K562 (cell line): ENCODE measurements around the gene PGS1. TPM values are rescaled to one million over a fixed set of nuclear protein-coding genes. Genes with fewer than 3 reads are reported as not detected.
A peak's percentile ranks its signal among the peaks of the same experiment; 100 is the strongest.

Experiments
- CBFA2T2 ChIP-seq: fragments of 450-650 bp; conservative IDR thresholded peaks from 2 replicates; pipeline ENCODE4 v1.6.1; 2017; ENCODE audit warnings: mild to moderate bottlenecking
- CHD2 ChIP-seq: IDR thresholded peaks from 2 replicates; pipeline ENCODE4 v1.6.1; 2011; ENCODE audit warnings: low read depth, low read length
- HEY1 ChIP-seq: fragments of 250-450 bp; sonication (Bioruptor Pico); IDR thresholded peaks from 2 replicates; pipeline ENCODE4 v1.5.0; 2020; ENCODE audit warnings: mild to moderate bottlenecking, moderate library complexity, borderline replicate concordance
- HNRNPLL ChIP-seq: fragments of 200-400 bp; formaldehyde crosslinking; IDR thresholded peaks from 2 replicates; pipeline ENCODE4 v1.6.1; 2017; ENCODE audit warnings: low read length, low read depth, mild to moderate bottlenecking; ENCODE audit not compliant: poor library complexity, severe bottlenecking
- KLF13 ChIP-seq: fragments of 450-650 bp; IDR thresholded peaks from 2 replicates; pipeline ENCODE4 v1.6.1; 2016; ENCODE audit warnings: missing genetic modification characterization, low read depth, mild to moderate bottlenecking, missing compliant biosample characterization, moderate library complexity, borderline replicate concordance
- PML ChIP-seq: IDR thresholded peaks from 2 replicates; pipeline ENCODE4 v1.6.1; 2012; ENCODE audit warnings: low read length, inconsistent platforms
- SMAD3 ChIP-seq: fragments of 450-650 bp; formaldehyde crosslinking; conservative IDR thresholded peaks from 2 replicates; pipeline ENCODE4 v1.4.0; 2020; ENCODE audit warnings: mild to moderate bottlenecking
- SRSF1 ChIP-seq: fragments of 200-400 bp; formaldehyde crosslinking; IDR thresholded peaks from 2 replicates; pipeline ENCODE4 v1.6.1; 2017; ENCODE audit warnings: mild to moderate bottlenecking, low read depth, low read length, moderate library complexity
- ZFP36 ChIP-seq: fragments of 150-350 bp; IDR thresholded peaks from 2 replicates; pipeline ENCODE4 v1.6.1; 2018; ENCODE audit warnings: low read length, low read depth; ENCODE audit not compliant: partially characterized antibody
- ZNF165 ChIP-seq: fragments of 250-450 bp; sonication (Bioruptor Pico); IDR thresholded peaks from 2 replicates; pipeline ENCODE4 v1.4.0; 2020; ENCODE audit warnings: borderline replicate concordance
- polyA plus RNA-seq, 8 experiments: library from polyadenylated mRNA; depleted of rRNA in 4 of 8; stranded (reverse) in 5 of 8; unstranded in 3 of 8; fragments of >200 nt; fragmentation: Nextera tagmentation in 2 of 8; fragmentation: Illumina TruSeq in 1 of 8; extraction: Ambion mirVana in 2 of 8; extraction: Trizol in 1 of 8; gene quantifications; 2 replicates each; pipeline versions ENCODE4 v1.2.1 to v1.2.3, GENCODE V29; 2011 to 2014; ENCODE audit warnings: inconsistent platforms in 1 of 8, missing spikeins in 1 of 8
- total RNA-seq, 7 experiments: library from RNA; depleted of rRNA in 6 of 7; stranded (reverse); fragments of >200 nt in 6 of 7; fragmentation: Illumina TruSeq in 2 of 7; extraction: Trizol in 2 of 7; gene quantifications; 2 replicates each; pipeline versions ENCODE4 v1.2.1 to v1.2.3, GENCODE V29; 2011 to 2021; ENCODE audit warnings: low replicate concordance in 1 of 7
- TF ChIP-seq, protein P1 (sequence below): sonication (generic); formaldehyde crosslinking; IDR thresholded peaks from 2 replicates; pipeline ENCODE4 v1.8.1; 2022; ENCODE audit warnings: missing genetic modification reagents
- TF ChIP-seq, protein P2 (sequence below): fragments of 450-650 bp; IDR thresholded peaks from 2 replicates; pipeline ENCODE4 v1.6.1; 2018; ENCODE audit not compliant: partially characterized antibody
- TF ChIP-seq, protein P3 (sequence below): fragments of 450-650 bp; IDR thresholded peaks from 2 replicates; pipeline ENCODE4 v1.6.1; 2018; ENCODE audit warnings: mild to moderate bottlenecking, low read depth; ENCODE audit not compliant: partially characterized antibody
- TF ChIP-seq, protein P4 (sequence below): fragments of 450-650 bp; formaldehyde crosslinking; IDR thresholded peaks from 2 replicates; pipeline ENCODE4 v1.4.0; 2020; ENCODE audit warnings: mild to moderate bottlenecking

The PGS1 gene
- total and polyA plus RNA-seq, 9 of the 15 experiments (the other 6 are each of a cell fraction or from before 2014, with no cell fraction given) = 1.3 to 39.4 (median 22.3) TPM

DNA sequence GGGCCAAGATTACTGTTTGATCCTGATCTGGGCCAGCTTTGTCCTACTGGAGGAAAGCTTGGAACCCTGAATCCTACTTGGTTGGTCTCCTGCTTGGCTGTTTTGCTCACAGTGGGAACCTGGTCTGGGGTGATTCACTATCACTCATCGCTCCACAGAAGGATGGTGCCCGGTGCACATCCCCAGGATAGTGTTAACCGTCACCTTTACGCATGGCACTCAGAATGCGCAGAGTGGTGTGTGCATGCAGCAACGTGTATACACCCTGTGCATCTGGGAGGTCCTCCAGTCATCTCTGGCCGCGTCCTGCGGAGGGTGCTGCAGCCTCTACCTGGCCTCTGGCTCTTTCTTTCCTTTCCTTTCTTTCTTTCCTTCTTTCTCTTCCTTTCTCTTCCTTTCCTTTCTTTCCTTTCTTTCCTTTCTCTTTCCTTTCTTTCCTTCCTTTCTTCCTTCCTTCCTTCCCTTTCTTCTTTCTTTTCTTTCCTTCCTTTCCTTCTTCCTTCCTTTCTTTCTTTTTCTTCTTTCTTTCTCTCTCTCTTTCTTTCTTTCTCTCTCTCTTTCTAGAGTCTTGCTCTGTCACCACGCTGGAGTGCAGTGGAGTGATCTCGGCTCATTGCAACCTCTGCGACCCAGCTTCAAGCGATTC, 31.7 kb upstream of the PGS1 start (continued):
- TF ChIP-seq HEY1 (no peak), CBFA2T2 (no peak), KLF13 (tag) (no peak), ZFP36 (no peak), PML (no peak), SMAD3 (CRISPR knock-in tag) (no peak), ZNF165 (no peak), HNRNPLL (no peak), SRSF1 (no peak), CHD2 (no peak)
- TF ChIP-seq, protein P1, sequence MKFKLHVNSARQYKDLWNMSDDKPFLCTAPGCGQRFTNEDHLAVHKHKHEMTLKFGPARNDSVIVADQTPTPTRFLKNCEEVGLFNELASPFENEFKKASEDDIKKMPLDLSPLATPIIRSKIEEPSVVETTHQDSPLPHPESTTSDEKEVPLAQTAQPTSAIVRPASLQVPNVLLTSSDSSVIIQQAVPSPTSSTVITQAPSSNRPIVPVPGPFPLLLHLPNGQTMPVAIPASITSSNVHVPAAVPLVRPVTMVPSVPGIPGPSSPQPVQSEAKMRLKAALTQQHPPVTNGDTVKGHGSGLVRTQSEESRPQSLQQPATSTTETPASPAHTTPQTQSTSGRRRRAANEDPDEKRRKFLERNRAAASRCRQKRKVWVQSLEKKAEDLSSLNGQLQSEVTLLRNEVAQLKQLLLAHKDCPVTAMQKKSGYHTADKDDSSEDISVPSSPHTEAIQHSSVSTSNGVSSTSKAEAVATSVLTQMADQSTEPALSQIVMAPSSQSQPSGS (CRISPR knock-in tag) = no peak
- TF ChIP-seq, protein P2, sequence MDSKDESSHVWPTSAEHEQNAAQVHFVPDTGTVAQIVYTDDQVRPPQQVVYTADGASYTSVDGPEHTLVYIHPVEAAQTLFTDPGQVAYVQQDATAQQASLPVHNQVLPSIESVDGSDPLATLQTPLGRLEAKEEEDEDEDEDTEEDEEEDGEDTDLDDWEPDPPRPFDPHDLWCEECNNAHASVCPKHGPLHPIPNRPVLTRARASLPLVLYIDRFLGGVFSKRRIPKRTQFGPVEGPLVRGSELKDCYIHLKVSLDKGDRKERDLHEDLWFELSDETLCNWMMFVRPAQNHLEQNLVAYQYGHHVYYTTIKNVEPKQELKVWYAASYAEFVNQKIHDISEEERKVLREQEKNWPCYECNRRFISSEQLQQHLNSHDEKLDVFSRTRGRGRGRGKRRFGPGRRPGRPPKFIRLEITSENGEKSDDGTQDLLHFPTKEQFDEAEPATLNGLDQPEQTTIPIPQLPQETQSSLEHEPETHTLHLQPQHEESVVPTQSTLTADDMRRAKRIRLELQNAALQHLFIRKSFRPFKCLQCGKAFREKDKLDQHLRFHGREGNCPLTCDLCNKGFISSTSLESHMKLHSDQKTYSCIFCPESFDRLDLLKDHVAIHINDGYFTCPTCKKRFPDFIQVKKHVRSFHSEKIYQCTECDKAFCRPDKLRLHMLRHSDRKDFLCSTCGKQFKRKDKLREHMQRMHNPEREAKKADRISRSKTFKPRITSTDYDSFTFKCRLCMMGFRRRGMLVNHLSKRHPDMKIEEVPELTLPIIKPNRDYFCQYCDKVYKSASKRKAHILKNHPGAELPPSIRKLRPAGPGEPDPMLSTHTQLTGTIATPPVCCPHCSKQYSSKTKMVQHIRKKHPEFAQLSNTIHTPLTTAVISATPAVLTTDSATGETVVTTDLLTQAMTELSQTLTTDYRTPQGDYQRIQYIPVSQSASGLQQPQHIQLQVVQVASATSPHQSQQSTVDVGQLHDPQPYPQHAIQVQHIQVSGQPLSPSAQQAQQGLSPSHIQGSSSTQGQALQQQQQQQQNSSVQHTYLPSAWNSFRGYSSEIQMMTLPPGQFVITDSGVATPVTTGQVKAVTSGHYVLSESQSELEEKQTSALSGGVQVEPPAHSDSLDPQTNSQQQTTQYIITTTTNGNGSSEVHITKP = no peak
- TF ChIP-seq, protein P3, sequence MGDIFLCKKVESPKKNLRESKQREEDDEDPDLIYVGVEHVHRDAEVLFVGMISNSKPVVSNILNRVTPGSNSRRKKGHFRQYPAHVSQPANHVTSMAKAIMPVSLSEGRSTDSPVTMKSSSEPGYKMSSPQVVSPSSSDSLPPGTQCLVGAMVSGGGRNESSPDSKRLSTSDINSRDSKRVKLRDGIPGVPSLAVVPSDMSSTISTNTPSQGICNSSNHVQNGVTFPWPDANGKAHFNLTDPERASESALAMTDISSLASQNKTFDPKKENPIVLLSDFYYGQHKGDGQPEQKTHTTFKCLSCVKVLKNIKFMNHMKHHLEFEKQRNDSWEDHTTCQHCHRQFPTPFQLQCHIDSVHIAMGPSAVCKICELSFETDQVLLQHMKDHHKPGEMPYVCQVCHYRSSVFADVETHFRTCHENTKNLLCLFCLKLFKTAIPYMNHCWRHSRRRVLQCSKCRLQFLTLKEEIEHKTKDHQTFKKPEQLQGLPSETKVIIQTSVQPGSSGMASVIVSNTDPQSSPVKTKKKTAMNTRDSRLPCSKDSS = peak; percentile 43
- TF ChIP-seq, protein P4, sequence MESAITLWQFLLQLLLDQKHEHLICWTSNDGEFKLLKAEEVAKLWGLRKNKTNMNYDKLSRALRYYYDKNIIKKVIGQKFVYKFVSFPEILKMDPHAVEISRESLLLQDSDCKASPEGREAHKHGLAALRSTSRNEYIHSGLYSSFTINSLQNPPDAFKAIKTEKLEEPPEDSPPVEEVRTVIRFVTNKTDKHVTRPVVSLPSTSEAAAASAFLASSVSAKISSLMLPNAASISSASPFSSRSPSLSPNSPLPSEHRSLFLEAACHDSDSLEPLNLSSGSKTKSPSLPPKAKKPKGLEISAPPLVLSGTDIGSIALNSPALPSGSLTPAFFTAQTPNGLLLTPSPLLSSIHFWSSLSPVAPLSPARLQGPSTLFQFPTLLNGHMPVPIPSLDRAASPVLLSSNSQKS (CRISPR knock-in tag) = no peak
